Activated T-cell treated with anti-CD3 and anti-CD28 coated beads, Interleukin-2, amount 50 U/mL, for 24 hours (primary cell): ENCODE results near the gene TNNI3.
"Not testable (repeated sequence)": the region's sequence is repeated elsewhere in the genome, so short reads cannot be mapped to it uniquely, and the experiment has no call there.

Source experiments
- DNase-seq: peaks from one replicate; pipeline ENCODE4 v3.0.0-alpha.2; 2020
- H3K27ac Mint-ChIP-seq: 2 replicates; pipeline ENCODE4 v1.8.0; 2020; ENCODE audit warnings: mild to moderate bottlenecking, mixed read lengths
- H3K27me3 Mint-ChIP-seq: 2 replicates; pipeline ENCODE4 v1.8.0; 2020; ENCODE audit warnings: mixed read lengths
- H3K36me3 Mint-ChIP-seq: 2 replicates; pipeline ENCODE4 v1.8.0; 2020; ENCODE audit warnings: low read depth, mixed read lengths
- H3K4me1 Mint-ChIP-seq: 2 replicates; pipeline ENCODE4 v1.8.0; 2020; ENCODE audit warnings: low read depth, mixed read lengths
- H3K4me3 Mint-ChIP-seq: 2 replicates; pipeline ENCODE4 v1.8.0; 2020; ENCODE audit warnings: mild to moderate bottlenecking, moderate library complexity, mixed read lengths
- H3K9me3 Mint-ChIP-seq: 2 replicates; pipeline ENCODE4 v1.8.0; 2020; ENCODE audit warnings: mixed read lengths

TNNI3 gene

GRCh38 chr19:55178781-55179599 lies 21.5 kb upstream of the TNNI3 start:
- peak overlapping the region; percentile 57 for H3K4me3 Mint-ChIP-seq
- peaks cover 27% of the 10 kb centered on the region for H3K4me1 Mint-ChIP-seq
- DNase-seq = peak; percentile 90
- no peak overlapping the region for H3K27ac Mint-ChIP-seq
- H3K9me3 Mint-ChIP-seq = no peaks in the 10 kb centered on the region
- no peaks in the 10 kb centered on the region for H3K36me3 Mint-ChIP-seq
- H3K27me3 Mint-ChIP-seq = peaks cover 85% of the 10 kb centered on the region

- Mint-ChIP-seq H3K4me1 (peaks cover 30% of the 10 kb centered on the region), H3K27ac (no peak overlapping the region), H3K4me3 (no peak overlapping the region)
Measured at GRCh38 chr19:55176076-55176475, 18.5 kb upstream of the TNNI3 start.

GRCh38 chr19:55175117-55175867 lies 17.8 kb upstream of the TNNI3 start:
- Mint-ChIP-seq H3K4me1 (peaks cover 28% of the 10 kb centered on the region), H3K27me3 (peaks cover 94% of the 10 kb centered on the region), H3K9me3 (no peaks in the 10 kb centered on the region), H3K27ac (no peak overlapping the region), H3K36me3 (no peaks in the 10 kb centered on the region), H3K4me3 (no peak overlapping the region)
- DNase-seq = no peak

More at GRCh38 chr19:55176076-55176475, 18.5 kb upstream of the TNNI3 start:
- Mint-ChIP-seq H3K9me3 (no peaks in the 10 kb centered on the region), H3K36me3 (no peaks in the 10 kb centered on the region), H3K27me3 (peaks cover 94% of the 10 kb centered on the region)
- DNase-seq = no peak

GRCh38 chr19:55174425-55175116 lies 17.0 kb upstream of the TNNI3 start:
- H3K27ac Mint-ChIP-seq = no peak overlapping the region
- peaks cover 23% of the 10 kb centered on the region for H3K4me1 Mint-ChIP-seq
- H3K27me3 Mint-ChIP-seq = peaks cover 93% of the 10 kb centered on the region
- H3K4me3 Mint-ChIP-seq = peak overlapping the region; percentile 64
- DNase-seq = no peak
- no peaks in the 10 kb centered on the region for H3K36me3 Mint-ChIP-seq
- H3K9me3 Mint-ChIP-seq = no peaks in the 10 kb centered on the region

- DNase-seq = peak; percentile 65
- no peak overlapping the region for H3K27ac Mint-ChIP-seq
- no peaks in the 10 kb centered on the region for H3K36me3 Mint-ChIP-seq
- peaks cover 17% of the 10 kb centered on the region for H3K4me1 Mint-ChIP-seq
- peaks cover 94% of the 10 kb centered on the region for H3K27me3 Mint-ChIP-seq
- H3K9me3 Mint-ChIP-seq = no peaks in the 10 kb centered on the region
- peak overlapping the region; percentile 64 for H3K4me3 Mint-ChIP-seq
Measured at GRCh38 chr19:55173714-55174409, 16.3 kb upstream of the TNNI3 start.

- Mint-ChIP-seq H3K4me3 (peak overlapping the region; percentile 64), H3K27ac (no peak overlapping the region), H3K27me3 (peaks cover 88% of the 10 kb centered on the region), H3K9me3 (no peaks in the 10 kb centered on the region), H3K36me3 (no peaks in the 10 kb centered on the region), H3K4me1 (peaks cover 13% of the 10 kb centered on the region)
- DNase-seq = no peak
Measured at GRCh38 chr19:55173186-55173713, 15.7 kb upstream of the TNNI3 start.

GRCh38 chr19:55172741-55173140 lies 15.2 kb upstream of the TNNI3 start:
- no peak overlapping the region for H3K27ac Mint-ChIP-seq
- H3K4me1 Mint-ChIP-seq = peaks cover 13% of the 10 kb centered on the region
- no peaks in the 10 kb centered on the region for H3K36me3 Mint-ChIP-seq
- no peak for DNase-seq
- peak overlapping the region; percentile 31 for H3K4me3 Mint-ChIP-seq
- no peaks in the 10 kb centered on the region for H3K9me3 Mint-ChIP-seq
- peaks cover 86% of the 10 kb centered on the region for H3K27me3 Mint-ChIP-seq

- not testable (repeated sequence) for H3K36me3 Mint-ChIP-seq, H3K27ac Mint-ChIP-seq, H3K9me3 Mint-ChIP-seq, H3K4me3 Mint-ChIP-seq, DNase-seq
- Mint-ChIP-seq H3K4me1 (peaks cover 13% of the 10 kb centered on the region), H3K27me3 (peaks cover 85% of the 10 kb centered on the region)
Measured at GRCh38 chr19:55172318-55172717, 14.8 kb upstream of the TNNI3 start.

GRCh38 chr19:55171440-55171839 lies 13.9 kb upstream of the TNNI3 start:
- Mint-ChIP-seq H3K4me3 (no peak overlapping the region), H3K27ac (no peak overlapping the region)

GRCh38 chr19:55169136-55169535 lies 11.6 kb upstream of the TNNI3 start:
- Mint-ChIP-seq H3K9me3 (peaks cover 6% of the 10 kb centered on the region), H3K27me3 (peaks cover 79% of the 10 kb centered on the region), H3K4me3 (no peak overlapping the region), H3K36me3 (no peaks in the 10 kb centered on the region), H3K27ac (no peak overlapping the region), H3K4me1 (peaks cover 17% of the 10 kb centered on the region)
- DNase-seq = no peak

More at GRCh38 chr19:55171440-55171839, 13.9 kb upstream of the TNNI3 start:
- Mint-ChIP-seq H3K36me3 (no peaks in the 10 kb centered on the region), H3K9me3 (peaks cover 6% of the 10 kb centered on the region), H3K4me1 (peaks cover 20% of the 10 kb centered on the region), H3K27me3 (peaks cover 85% of the 10 kb centered on the region)
- no peak for DNase-seq

GRCh38 chr19:55166530-55167268 lies 9.2 kb upstream of the TNNI3 start, which contains the start of gene DNAAF3:
DNAAF3 (minus strand) TSS chr19:55166613; CDS start chr19:55166413, 200 bp downstream.
- peaks cover 12% of the 10 kb centered on the region for H3K4me1 Mint-ChIP-seq
- H3K9me3 Mint-ChIP-seq = peaks cover 6% of the 10 kb centered on the region
- peak within 1 kb of the TSS; percentile 73 for H3K27ac Mint-ChIP-seq
- DNase-seq = peak; percentile 78
- no peaks in the 10 kb centered on the region for H3K36me3 Mint-ChIP-seq
- H3K4me3 Mint-ChIP-seq = peak within 1 kb of the TSS; percentile 67
- H3K27me3 Mint-ChIP-seq = peaks cover 71% of the 10 kb centered on the region

GRCh38 chr19:55165952-55166529 lies 8.5 kb upstream of the TNNI3 start:
- DNase-seq = peak; percentile 61
- Mint-ChIP-seq H3K4me1 (peaks cover 12% of the 10 kb centered on the region), H3K27me3 (peaks cover 69% of the 10 kb centered on the region), H3K9me3 (peaks cover 6% of the 10 kb centered on the region), H3K27ac (peak overlapping the region; percentile 73), H3K4me3 (peak overlapping the region; percentile 67), H3K36me3 (no peaks in the 10 kb centered on the region)
